ENCODE measurements around the gene SLC6A7.
A peak's percentile ranks its signal among the peaks of the same experiment; 100 is the strongest.

The SLC6A7 gene

DNA sequence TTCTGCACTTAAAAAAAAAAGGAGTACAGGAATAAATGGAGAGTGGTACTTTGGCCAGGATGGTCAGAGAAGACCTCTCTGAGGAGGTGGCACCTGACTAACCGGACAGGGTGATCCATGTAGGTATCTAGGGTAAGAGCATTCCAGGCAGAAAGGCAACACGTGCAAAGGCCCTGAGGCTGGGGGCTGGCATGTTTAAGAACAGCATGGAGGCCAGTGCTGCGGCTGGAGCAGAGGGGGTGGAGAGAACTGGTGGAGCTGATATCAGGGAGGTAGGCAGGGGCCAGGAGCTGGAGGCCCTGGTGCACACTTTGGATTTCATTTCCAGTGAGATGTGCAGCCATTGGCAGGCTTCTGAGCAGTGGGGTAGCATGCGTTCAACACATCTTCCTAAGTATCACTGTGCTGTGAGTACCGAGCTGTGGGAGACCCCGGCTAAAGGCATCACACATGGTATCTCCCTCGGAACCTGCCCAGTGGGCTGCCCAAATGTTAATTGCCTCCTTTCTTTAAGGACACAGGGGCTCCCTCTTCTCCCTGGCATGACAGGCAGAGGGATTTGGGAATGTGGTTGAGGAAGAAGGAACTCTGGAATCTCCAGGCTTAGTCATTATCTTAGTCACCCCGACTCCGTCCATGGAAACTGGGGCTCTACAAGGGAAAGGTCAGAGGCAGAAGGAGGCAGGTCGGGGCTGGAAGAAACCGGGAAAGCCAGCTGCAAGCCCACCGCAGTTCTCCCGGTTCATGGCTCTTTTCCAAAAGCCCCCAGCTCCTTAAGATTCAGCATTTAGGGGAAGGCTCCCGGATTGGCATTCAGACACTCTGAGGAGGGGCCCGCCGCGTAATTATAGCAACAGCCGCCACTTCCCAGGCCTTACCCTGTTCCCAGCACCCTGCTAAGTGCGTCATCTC, 18.6 kb downstream of the SLC6A7 start:
- TF ChIP-seq, protein P1, sequence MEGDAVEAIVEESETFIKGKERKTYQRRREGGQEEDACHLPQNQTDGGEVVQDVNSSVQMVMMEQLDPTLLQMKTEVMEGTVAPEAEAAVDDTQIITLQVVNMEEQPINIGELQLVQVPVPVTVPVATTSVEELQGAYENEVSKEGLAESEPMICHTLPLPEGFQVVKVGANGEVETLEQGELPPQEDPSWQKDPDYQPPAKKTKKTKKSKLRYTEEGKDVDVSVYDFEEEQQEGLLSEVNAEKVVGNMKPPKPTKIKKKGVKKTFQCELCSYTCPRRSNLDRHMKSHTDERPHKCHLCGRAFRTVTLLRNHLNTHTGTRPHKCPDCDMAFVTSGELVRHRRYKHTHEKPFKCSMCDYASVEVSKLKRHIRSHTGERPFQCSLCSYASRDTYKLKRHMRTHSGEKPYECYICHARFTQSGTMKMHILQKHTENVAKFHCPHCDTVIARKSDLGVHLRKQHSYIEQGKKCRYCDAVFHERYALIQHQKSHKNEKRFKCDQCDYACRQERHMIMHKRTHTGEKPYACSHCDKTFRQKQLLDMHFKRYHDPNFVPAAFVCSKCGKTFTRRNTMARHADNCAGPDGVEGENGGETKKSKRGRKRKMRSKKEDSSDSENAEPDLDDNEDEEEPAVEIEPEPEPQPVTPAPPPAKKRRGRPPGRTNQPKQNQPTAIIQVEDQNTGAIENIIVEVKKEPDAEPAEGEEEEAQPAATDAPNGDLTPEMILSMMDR (conservative IDR thresholded peaks at IDR 0.05): no peak
- H3K27ac ChIP-seq: peak overlapping the region; percentile 53

DNA sequence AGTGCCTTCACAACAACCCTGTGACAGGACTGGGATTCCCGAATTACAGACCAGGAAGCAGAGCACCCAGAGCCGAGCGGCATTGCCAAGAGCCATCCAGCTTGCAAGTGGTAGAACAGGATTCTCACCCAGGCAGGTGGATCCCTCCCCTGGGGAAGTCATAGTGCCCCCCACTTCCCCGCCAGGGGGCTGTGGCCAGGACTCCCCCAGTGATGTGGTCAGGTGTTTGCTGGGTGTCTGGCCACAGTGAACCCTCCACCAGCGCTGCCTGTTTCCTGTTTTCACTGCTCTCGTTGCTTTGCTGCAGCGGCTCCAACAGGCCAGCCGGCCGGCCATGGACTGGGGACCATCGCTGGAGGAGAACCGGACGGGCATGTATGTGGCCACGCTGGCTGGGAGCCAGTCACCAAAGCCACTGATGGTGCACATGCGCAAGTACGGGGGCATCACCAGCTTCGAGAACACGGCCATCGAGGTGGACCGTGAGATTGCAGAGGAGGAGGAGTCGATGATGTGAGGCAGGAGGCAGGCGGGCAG, 19.3 kb downstream of the SLC6A7 start:
- peak overlapping the region; percentile 53 for H3K27ac ChIP-seq
- TF ChIP-seq, protein P1 (conservative IDR thresholded peaks at IDR 0.05): no peak

DNA sequence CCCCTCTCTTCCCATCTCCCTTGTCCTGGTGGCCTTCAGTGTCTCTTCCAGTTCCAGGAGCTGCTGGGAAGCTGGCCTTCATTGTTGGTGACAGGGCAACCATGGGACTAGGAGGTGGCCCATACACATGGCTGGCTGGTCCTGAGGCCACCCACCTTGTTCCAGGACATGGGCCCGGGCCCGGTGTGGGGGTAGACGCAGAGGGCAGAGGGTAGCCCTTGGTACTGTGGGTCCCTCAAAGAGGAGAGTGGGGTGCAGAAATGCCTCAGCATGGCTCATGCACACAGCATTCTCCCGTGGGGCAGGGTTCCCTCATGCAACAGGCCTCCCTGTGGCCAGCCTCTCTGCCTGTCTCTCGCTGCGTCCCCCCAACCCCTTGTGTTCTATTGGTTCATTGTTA, 20.8 kb downstream of the SLC6A7 start:
- no peak overlapping the region for H3K27ac ChIP-seq
- TF ChIP-seq, protein P1 (conservative IDR thresholded peaks at IDR 0.05): no peak

DNA sequence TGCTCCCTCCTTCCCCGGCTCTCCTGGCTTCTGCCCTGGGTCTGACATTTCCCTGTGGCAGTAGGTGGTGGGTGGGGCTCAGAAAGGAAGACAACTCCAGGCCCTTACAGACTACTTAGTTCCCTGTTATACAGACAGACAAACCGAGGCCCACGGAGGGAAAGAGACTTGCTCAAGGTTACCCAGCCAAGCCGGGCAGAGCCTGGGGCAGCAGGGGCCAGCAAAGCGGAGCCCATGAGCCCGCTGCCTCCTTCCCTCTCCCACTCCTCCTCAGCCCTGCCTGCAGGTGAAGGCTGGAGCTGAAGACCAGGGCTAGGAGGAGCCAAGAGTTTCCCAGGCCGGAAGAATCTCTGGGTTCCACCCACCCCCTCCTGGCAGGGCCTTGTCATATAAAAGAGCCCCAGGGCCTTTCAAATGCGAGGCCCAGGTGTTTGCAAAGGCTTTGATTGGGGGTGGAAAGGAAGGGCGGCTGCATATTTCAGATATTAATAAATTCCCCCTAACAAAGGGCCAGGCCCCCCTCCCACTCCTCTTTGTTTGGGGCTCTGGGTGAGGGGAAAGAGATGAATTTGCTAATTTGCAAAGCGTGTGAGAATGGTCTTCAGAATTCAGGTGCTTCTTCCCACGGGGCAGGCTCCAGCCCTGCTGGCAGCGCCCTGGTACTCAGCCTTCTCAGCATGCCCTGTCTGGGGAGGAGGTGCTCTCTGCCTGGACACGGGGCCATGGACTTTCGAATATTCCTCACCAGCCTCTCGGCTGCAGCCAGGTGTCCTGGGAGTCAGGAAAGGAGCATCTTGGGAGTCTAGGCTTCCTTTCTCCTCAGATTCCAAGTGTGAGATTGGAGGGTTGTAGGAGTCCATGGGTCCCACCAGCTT, 21.5 kb downstream of the SLC6A7 start:
- TF ChIP-seq, protein P1 (conservative IDR thresholded peaks at IDR 0.05): no peak
- no peak overlapping the region for H3K27ac ChIP-seq

DNA sequence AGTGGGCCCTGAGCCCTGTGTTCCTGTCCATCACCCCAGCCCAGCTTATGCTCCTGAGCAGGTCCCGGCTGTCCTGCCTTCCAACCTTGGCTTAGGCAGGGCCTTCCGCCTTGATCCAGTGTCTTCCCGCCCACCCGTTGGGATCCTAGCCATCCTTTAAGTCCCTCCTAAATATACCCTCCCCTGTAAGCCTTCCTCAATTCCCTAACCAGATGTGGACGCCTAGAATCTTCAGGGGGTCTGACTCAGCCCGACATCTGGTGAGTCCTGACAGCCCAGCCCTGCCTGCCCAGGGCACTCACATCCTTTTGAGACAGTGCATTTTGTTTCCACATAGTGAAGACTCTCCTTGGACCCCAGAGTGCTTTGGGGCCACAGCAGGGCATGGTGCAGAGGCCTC, 23.7 kb downstream of the SLC6A7 start:
- TF ChIP-seq, protein P1 (conservative IDR thresholded peaks at IDR 0.05): no peak
- H3K27ac ChIP-seq: no peak overlapping the region

DNA sequence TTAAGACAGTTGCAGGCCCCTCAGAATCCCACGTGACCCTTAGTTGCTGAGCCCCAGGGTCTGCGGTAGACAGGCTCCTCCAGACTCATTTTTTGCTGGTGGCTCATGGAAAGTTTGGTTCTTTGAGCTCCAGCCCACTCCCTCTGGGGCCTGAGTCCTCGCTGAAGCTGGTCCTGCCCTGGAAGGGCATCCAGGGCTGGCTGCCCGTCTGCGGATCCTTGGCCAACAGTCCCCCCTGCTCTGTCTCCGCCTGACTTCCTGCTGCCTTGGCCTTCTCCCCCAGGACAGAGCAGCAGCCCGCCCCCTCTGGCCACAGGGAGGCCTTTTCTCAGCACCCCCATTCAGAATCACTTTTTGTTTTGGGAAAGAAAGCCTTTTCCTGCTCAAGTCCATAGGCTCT, 24.4 kb downstream of the SLC6A7 start:
- TF ChIP-seq, protein P1 (conservative IDR thresholded peaks at IDR 0.05): no peak
- H3K27ac ChIP-seq: no peak overlapping the region
